Esophagus squamous epithelium (tissue), 4 donors: ENCODE results near the gene DENND2A.

Source experiments
- POLR2A ChIP-seq, 4 donors: fragments of 450-650 bp; IDR thresholded peaks; one replicate each; pipeline ENCODE4 v1.6.1; 2017; ENCODE audit warnings: antibody characterized with exemption in 4 of 4, mild to moderate bottlenecking in 4 of 4, moderate library complexity in 3 of 4
- TF ChIP-seq, protein P1 (sequence below), 6 experiments: fragments of 450-650 bp in 4 of 6; fragments of 200-600 bp in 2 of 6; sonication (generic) in 2 of 6; IDR thresholded peaks; one replicate each; pipeline ENCODE4 v1.5.1; 2016 to 2019; ENCODE audit warnings: antibody characterized with exemption in 6 of 6, mild to moderate bottlenecking in 4 of 6, moderate library complexity in 4 of 6

DNA sequence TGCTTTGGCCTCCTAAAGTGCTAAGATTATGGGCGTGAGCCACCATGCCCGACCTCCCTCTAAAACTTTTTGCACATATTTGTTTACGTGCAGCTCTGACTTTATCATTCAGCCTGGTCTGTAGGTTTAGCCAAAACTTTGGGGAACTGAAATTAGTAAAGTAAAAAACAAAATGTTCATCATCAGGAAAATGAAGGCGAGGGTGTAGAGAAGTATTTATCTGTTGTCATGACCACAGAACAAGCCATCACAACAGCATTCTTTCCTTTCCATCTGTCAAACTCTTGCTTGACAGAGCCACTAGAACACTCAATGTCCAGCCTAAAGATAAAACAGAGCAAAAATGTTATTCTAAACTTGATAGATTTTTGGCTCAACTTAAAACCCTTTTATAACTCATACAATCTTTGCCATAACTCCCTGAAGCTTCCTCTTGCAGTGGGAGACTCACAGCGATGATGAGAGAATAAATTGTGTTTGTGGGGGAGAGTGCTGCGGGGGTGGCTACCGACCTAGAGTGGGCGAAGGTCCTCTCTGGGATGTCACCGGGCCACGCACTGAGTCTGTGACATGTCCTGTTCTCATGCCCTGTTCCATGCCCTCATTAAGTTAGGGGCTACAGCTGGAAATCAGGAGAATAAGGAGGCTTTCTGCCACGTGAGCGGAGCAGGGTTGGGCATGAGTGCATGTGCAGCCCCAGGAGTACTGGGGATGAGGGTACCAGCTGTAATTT lies 102.7 kb downstream of the DENND2A start:
- TF ChIP-seq, protein P1, sequence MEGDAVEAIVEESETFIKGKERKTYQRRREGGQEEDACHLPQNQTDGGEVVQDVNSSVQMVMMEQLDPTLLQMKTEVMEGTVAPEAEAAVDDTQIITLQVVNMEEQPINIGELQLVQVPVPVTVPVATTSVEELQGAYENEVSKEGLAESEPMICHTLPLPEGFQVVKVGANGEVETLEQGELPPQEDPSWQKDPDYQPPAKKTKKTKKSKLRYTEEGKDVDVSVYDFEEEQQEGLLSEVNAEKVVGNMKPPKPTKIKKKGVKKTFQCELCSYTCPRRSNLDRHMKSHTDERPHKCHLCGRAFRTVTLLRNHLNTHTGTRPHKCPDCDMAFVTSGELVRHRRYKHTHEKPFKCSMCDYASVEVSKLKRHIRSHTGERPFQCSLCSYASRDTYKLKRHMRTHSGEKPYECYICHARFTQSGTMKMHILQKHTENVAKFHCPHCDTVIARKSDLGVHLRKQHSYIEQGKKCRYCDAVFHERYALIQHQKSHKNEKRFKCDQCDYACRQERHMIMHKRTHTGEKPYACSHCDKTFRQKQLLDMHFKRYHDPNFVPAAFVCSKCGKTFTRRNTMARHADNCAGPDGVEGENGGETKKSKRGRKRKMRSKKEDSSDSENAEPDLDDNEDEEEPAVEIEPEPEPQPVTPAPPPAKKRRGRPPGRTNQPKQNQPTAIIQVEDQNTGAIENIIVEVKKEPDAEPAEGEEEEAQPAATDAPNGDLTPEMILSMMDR (IDR thresholded peaks at IDR 0.05), result no peak
- no peak for TF ChIP-seq POLR2A (IDR thresholded peaks at IDR 0.05)
